HEK293T (cell line): Measurements from ENCODE around the gene PTGR3.

Source experiments
- BHLHE40 ChIP-seq: fragments of 450-650 bp; IDR thresholded peaks from 2 replicates; pipeline ENCODE4 v1.6.1; 2016; ENCODE audit warnings: mild to moderate bottlenecking, moderate library complexity, borderline replicate concordance
- ELF4 ChIP-seq: fragments of 450-650 bp; IDR thresholded peaks from 2 replicates; pipeline ENCODE4 v1.6.1; 2017; ENCODE audit warnings: antibody characterized with exemption
- FOXA1 ChIP-seq: fragments of 450-650 bp; IDR thresholded peaks from 2 replicates; pipeline ENCODE4 v1.6.1; 2016; ENCODE audit warnings: mild to moderate bottlenecking
- FOXK2 ChIP-seq: fragments of 450-650 bp; IDR thresholded peaks from 2 replicates; pipeline ENCODE4 v1.6.1; 2016; ENCODE audit warnings: mild to moderate bottlenecking
- FOXM1 ChIP-seq: fragments of 450-650 bp; IDR thresholded peaks from 2 replicates; pipeline ENCODE4 v1.6.1; 2017; ENCODE audit warnings: mild to moderate bottlenecking, borderline replicate concordance
- HDGF ChIP-seq: fragments of 450-650 bp; IDR thresholded peaks from 2 replicates; pipeline ENCODE4 v1.6.1; 2017; ENCODE audit warnings: antibody characterized with exemption, borderline replicate concordance
- LEF1 ChIP-seq: fragments of 450-650 bp; IDR thresholded peaks from 2 replicates; pipeline ENCODE4 v1.6.1; 2017; ENCODE audit warnings: mild to moderate bottlenecking, borderline replicate concordance
- NFRKB ChIP-seq: fragments of 450-650 bp; IDR thresholded peaks from 2 replicates; pipeline ENCODE4 v1.6.1; 2016; ENCODE audit warnings: mild to moderate bottlenecking, moderate library complexity
- SP1 ChIP-seq: fragments of 450-650 bp; IDR thresholded peaks from 2 replicates; pipeline ENCODE4 v1.6.1; 2017
- SUZ12 ChIP-seq: fragments of 450-650 bp; IDR thresholded peaks from 2 replicates; pipeline ENCODE4 v1.6.1; 2016; ENCODE audit warnings: mild to moderate bottlenecking
- TARDBP ChIP-seq: fragments of 450-650 bp; IDR thresholded peaks from 2 replicates; pipeline ENCODE4 v1.6.1; 2016
- ZNF384 ChIP-seq: fragments of 450-650 bp; IDR thresholded peaks from 2 replicates; pipeline ENCODE4 v1.6.1; 2016

GRCh38 chr18:75216212-75216910 lies 7.4 kb upstream of the PTGR3 start:
- TF ChIP-seq SUZ12: no peak
- no peak for TF ChIP-seq SP1
- TF ChIP-seq FOXM1: no peak
- TF ChIP-seq NFRKB: no peak
- TF ChIP-seq HDGF: no peak
- TF ChIP-seq TARDBP: no peak
- no peak for TF ChIP-seq BHLHE40
- TF ChIP-seq FOXK2: no peak
- TF ChIP-seq FOXA1: no peak
- TF ChIP-seq ELF4: no peak
- TF ChIP-seq ZNF384: no peak
- TF ChIP-seq LEF1: no peak
